Measurements from ENCODE around the gene HINFP. TPM values are rescaled to one million over a fixed set of nuclear protein-coding genes. Genes with fewer than 3 reads are reported as not detected.

The HINFP gene
- total and polyA plus RNA-seq, 9 of the 15 experiments (the other 6 are each of a cell fraction or from before 2014, with no cell fraction given), result 13.8 to 34.1 (median 22.5) TPM

GRCh38 chr11:119155733-119156492 lies 34.5 kb downstream of the HINFP start (continued):
- TF ChIP-seq IRF1 (CRISPR knock-in tag; IDR thresholded peaks at IDR 0.05; ENCODE audit: borderline replicate concordance) (no peak), ZBTB43 (CRISPR knock-in tag; IDR thresholded peaks at IDR 0.05) (no peak), REST (IDR thresholded peaks at IDR 0.05; ENCODE audit: borderline replicate concordance) (peak; percentile 40; the same call in 1 of the 2 replicates), REST (CRISPR knock-in tag; IDR thresholded peaks at IDR 0.05; ENCODE audit: low read depth) (no peak), USF1 (CRISPR knock-in tag; IDR thresholded peaks at IDR 0.05) (peak; percentile 59), U2AF2 (optimal IDR thresholded peaks at IDR 0.05; ENCODE audit: low read depth, low read length) (no peak), ZBTB33 (CRISPR knock-in tag; IDR thresholded peaks at IDR 0.05) (0 out of 2 replicates have a peak, but pooled peaks have one; percentile 34), RAD21 (CRISPR knock-in tag; conservative IDR thresholded peaks at IDR 0.05 in 1 of 2, IDR thresholded peaks at IDR 0.05 in 1 of 2) (peak in 1 of 2 experiments; percentile 42; a peak in 1 of 4 replicates), SRSF3 (IDR thresholded peaks at IDR 0.05; ENCODE audit: insufficient read depth, low read length) (no peak), ZNF717 (CRISPR knock-in tag; IDR thresholded peaks at IDR 0.05) (no peak), MYC (IDR thresholded peaks at IDR 0.05; ENCODE audit: low read depth, low read length) (0 out of 2 replicates have a peak, but pooled peaks have one; percentile 14), MYC (CRISPR knock-in tag; IDR thresholded peaks at IDR 0.05; ENCODE audit: borderline replicate concordance, low read depth) (no peak)
